ENCODE data around the gene TFDP2. TPM values are rescaled to one million over a fixed set of nuclear protein-coding genes. Genes with fewer than 3 reads are reported as not detected.
A peak's percentile ranks its signal among the peaks of the same experiment; 100 is the strongest.

The TFDP2 gene
- total and polyA plus RNA-seq, 2 donors (not counting 1 experiment from before 2014, with no cell fraction given) = 5.5 to 31.7 TPM

DNA sequence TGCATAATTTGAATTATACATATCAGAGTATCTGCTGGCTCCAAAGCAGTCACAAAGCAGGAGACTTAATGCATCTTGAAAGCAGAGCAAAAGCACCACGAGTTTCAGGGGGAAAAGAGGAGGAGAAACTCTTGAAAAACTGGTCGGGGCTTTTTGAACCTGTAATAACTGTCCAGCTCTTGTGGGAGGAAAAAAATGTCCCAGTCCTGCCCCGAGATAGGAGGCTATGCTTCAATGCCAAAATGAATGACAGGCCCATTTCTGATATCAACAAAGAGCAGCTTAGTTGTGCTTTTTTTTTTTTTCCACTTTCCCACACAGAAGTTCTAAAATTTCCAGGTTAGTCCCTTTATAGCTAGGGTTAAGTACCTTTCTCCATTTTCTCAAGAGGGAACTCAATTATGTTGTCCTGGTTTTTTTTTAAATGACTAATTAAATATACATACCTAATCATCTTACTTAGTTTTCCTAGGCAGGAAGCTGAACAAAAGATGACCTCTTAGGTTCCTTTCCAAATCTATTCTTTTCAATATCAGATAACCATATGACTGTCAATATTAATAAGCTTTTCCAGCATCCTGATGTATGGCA, 120.2 kb downstream of the TFDP2 start:
- Mint-ChIP-seq H3K27ac (no peak overlapping the region), H3K4me1 (peaks cover 24% of the 10 kb centered on the region), H3K9me3 (ENCODE audit: insufficient read depth) (peaks cover 4% of the 10 kb centered on the region), H3K4me3 (no peak overlapping the region), H3K27me3 (no peaks in the 10 kb centered on the region)
- ChIA-PET CTCF (no interaction called here), POLR2A (no interaction called here)
- H3K27me3 ChIP-seq (replicated peaks in 1 of 4; ENCODE audit: control extremely low read depth in 1 of 4, control insufficient read depth in 3 of 4, insufficient read depth in 4 of 4, low read length in 3 of 4) = no peaks in the 10 kb centered on the region
- H4K20me1 ChIP-seq (ENCODE audit: control insufficient read depth, insufficient read depth, low read length, poor library complexity, severe bottlenecking) = no peaks in the 10 kb centered on the region
- H2AFZ ChIP-seq (ENCODE audit: insufficient read depth, low read depth, low read length, poor library complexity, severe bottlenecking) = no peak overlapping the region
- H3K4me3 ChIP-seq (ENCODE audit: control extremely low read depth in 1 of 5, extremely low read depth in 1 of 5, insufficient read depth in 1 of 5, low read depth in 2 of 5, low read length in 4 of 5) = no peak overlapping the region
- no peak overlapping the region for H3K27ac ChIP-seq (ENCODE audit: low read length in 2 of 2)
- H3K9me3 ChIP-seq (ENCODE audit: control extremely low read depth in 1 of 3, control insufficient read depth in 2 of 3, insufficient read depth in 1 of 3, low read length in 2 of 3) = peaks cover 0 to 4% (median 0%) of the 10 kb centered on the region in 3 donors
- intact Hi-C loops (cut with micrococcal nuclease) = loop anchor here (2.0 to 5.0 kb wide), 3 partner anchors 152 to 548 kb away; partner anchors contain the start of genes ATP1B3, ATR and RNF7
- TF ChIP-seq EZH2 (IDR thresholded peaks at IDR 0.05; ENCODE audit: borderline replicate concordance, insufficient read depth, low read depth, low read length, poor library complexity, severe bottlenecking) = no peak
- TF ChIP-seq, protein P1, sequence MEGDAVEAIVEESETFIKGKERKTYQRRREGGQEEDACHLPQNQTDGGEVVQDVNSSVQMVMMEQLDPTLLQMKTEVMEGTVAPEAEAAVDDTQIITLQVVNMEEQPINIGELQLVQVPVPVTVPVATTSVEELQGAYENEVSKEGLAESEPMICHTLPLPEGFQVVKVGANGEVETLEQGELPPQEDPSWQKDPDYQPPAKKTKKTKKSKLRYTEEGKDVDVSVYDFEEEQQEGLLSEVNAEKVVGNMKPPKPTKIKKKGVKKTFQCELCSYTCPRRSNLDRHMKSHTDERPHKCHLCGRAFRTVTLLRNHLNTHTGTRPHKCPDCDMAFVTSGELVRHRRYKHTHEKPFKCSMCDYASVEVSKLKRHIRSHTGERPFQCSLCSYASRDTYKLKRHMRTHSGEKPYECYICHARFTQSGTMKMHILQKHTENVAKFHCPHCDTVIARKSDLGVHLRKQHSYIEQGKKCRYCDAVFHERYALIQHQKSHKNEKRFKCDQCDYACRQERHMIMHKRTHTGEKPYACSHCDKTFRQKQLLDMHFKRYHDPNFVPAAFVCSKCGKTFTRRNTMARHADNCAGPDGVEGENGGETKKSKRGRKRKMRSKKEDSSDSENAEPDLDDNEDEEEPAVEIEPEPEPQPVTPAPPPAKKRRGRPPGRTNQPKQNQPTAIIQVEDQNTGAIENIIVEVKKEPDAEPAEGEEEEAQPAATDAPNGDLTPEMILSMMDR (IDR thresholded peaks at IDR 0.05) = no peak
- H3K4me1 ChIP-seq (ENCODE audit: control insufficient read depth in 2 of 2, insufficient read depth in 2 of 2, low read length in 2 of 2) = peaks cover 3% of the 10 kb centered on the region in 2 donors
- no peak for DNase-seq
- H3K36me3 ChIP-seq (replicated peaks in 1 of 2; ENCODE audit: control extremely low read depth in 1 of 2, control insufficient read depth in 1 of 2, extremely low read depth in 1 of 2, insufficient read depth in 2 of 2, low read length in 1 of 2) = no peaks in the 10 kb centered on the region
- WGBS (ENCODE audit: insufficient coverage) = 47% methylated on average over 3 of the region's 3 CpGs
- H3K9ac ChIP-seq (ENCODE audit: low read length) = no peak overlapping the region
- H3K79me2 ChIP-seq (ENCODE audit: control insufficient read depth, insufficient read depth, low read length) = peaks cover 25% of the 10 kb centered on the region
- H3K4me2 ChIP-seq (replicated peaks; ENCODE audit: low read depth, low read length, poor library complexity, severe bottlenecking) = no peak overlapping the region
- ATAC-seq (ENCODE audit: low read depth) = no peak

DNA sequence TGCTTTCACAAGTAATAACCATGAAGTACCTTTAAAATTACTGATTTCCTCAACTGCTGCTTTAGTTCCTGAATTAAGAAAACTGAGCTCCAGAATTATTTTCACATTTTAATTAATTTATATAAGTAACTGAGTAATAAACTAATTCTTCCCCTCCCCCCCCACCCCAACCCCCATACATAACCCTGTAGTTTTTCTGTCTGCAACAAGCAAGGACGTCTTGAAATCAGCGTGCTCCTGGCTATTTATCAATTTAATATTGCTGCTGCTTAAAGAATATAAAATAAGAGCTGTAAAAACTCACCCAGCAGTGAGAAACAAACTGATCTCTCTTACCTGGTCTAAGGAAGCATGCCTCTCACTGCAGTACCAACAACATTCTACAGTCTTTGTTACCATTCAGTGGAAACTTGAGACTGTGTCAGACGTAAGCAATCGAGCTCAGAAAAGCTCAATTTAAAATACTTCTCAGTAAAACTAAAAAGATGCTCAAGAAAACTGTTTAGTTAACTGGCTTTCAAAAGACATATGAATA, 121.0 kb downstream of the TFDP2 start:
- ChIA-PET POLR2A (no interaction called here), CTCF (no interaction called here)
- Mint-ChIP-seq H3K4me3 (peak overlapping the region; percentile 90), H3K27ac (peak overlapping the region; percentile 21), H3K4me1 (peaks cover 24% of the 10 kb centered on the region), H3K9me3 (ENCODE audit: insufficient read depth) (peaks cover 4% of the 10 kb centered on the region), H3K27me3 (no peaks in the 10 kb centered on the region)
- H3K9me3 ChIP-seq (ENCODE audit: control extremely low read depth in 1 of 3, control insufficient read depth in 2 of 3, insufficient read depth in 1 of 3, low read length in 2 of 3) = peaks cover 0 to 4% (median 0%) of the 10 kb centered on the region in 3 donors
- H2AFZ ChIP-seq (ENCODE audit: insufficient read depth, low read depth, low read length, poor library complexity, severe bottlenecking) = peak overlapping the region; percentile 59
- no peaks in the 10 kb centered on the region for H4K20me1 ChIP-seq (ENCODE audit: control insufficient read depth, insufficient read depth, low read length, poor library complexity, severe bottlenecking)
- ATAC-seq (ENCODE audit: low read depth) (peak; percentile 69), DNase-seq (peak; percentile 73)
- intact Hi-C loops (cut with micrococcal nuclease) = loop anchor here (2.0 to 5.0 kb wide), 3 partner anchors 151 to 549 kb away; partner anchors contain the start of genes ATP1B3, ATR and RNF7
- TF ChIP-seq EZH2 (IDR thresholded peaks at IDR 0.05; ENCODE audit: borderline replicate concordance, insufficient read depth, low read depth, low read length, poor library complexity, severe bottlenecking) = no peak
- TF ChIP-seq, protein P1 (IDR thresholded peaks at IDR 0.05) = no peak
- WGBS (ENCODE audit: insufficient coverage) = no CpG with 5 or more reads among the region's 4 CpGs
- no peaks in the 10 kb centered on the region for H3K36me3 ChIP-seq (replicated peaks in 1 of 2; ENCODE audit: control extremely low read depth in 1 of 2, control insufficient read depth in 1 of 2, extremely low read depth in 1 of 2, insufficient read depth in 2 of 2, low read length in 1 of 2)
- peaks cover 3% of the 10 kb centered on the region in 2 donors for H3K4me1 ChIP-seq (ENCODE audit: control insufficient read depth in 2 of 2, insufficient read depth in 2 of 2, low read length in 2 of 2)
- H3K9ac ChIP-seq (ENCODE audit: low read length) = peak overlapping the region; percentile 59
- H3K4me2 ChIP-seq (replicated peaks; ENCODE audit: low read depth, low read length, poor library complexity, severe bottlenecking) = peak overlapping the region; percentile 72
- peak overlapping the region; percentile 26 to 72 (median 56) for H3K4me3 ChIP-seq (ENCODE audit: control extremely low read depth in 1 of 5, extremely low read depth in 1 of 5, insufficient read depth in 1 of 5, low read depth in 2 of 5, low read length in 4 of 5)
- no peaks in the 10 kb centered on the region for H3K27me3 ChIP-seq (replicated peaks in 1 of 4; ENCODE audit: control extremely low read depth in 1 of 4, control insufficient read depth in 3 of 4, insufficient read depth in 4 of 4, low read length in 3 of 4)
- H3K27ac ChIP-seq (ENCODE audit: low read length in 2 of 2) = no peak overlapping the region
- peaks cover 31% of the 10 kb centered on the region for H3K79me2 ChIP-seq (ENCODE audit: control insufficient read depth, insufficient read depth, low read length)
